Ishikawa (cell line): ENCODE results near the gene SCAMP3.

Experiments
- CREB1 ChIP-seq: IDR thresholded peaks from 2 replicates; pipeline ENCODE4 v1.6.1; 2012; ENCODE audit warnings: low read depth
- EP300 ChIP-seq: IDR thresholded peaks from 2 replicates; pipeline ENCODE4 v1.6.1; 2012; ENCODE audit warnings: borderline replicate concordance
- RAD21 ChIP-seq: IDR thresholded peaks from 2 replicates; pipeline ENCODE4 v1.6.1; 2012; ENCODE audit warnings: low read depth
- REST ChIP-seq: IDR thresholded peaks from 2 replicates; pipeline ENCODE4 v1.6.1; 2012; ENCODE audit warnings: low read depth, mild to moderate bottlenecking
- YY1 ChIP-seq: IDR thresholded peaks from 2 replicates; pipeline ENCODE4 v1.6.1; 2012; ENCODE audit warnings: low read depth

DNA sequence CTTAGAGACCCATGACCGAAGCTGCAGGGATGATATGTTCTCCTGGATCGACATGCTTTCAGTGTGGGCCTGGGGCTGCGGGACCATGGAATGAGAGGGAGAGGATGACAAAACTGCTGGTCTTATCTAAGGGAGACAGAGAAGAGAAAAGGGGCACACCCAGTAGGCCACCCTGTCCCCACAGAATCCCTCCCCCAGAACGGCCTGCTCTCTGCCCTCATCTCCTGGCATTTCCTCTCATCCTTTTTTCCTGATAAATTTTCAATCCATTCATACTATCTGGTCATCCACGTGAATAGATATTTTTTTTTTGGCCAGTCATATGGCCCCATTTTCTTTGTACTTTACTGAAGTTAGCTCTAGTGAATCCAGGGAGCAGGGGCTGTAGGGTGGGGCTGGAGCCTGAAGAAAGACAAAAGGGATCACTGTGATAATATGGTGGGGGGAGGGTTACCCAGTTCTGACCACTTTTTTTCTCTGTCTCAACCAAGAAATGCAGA lies 39.2 kb upstream of the SCAMP3 start, which contains the start of gene PKLR:
- TF ChIP-seq EP300 = no peak
- TF ChIP-seq CREB1 = no peak
- no peak for TF ChIP-seq REST
- no peak for TF ChIP-seq YY1
- TF ChIP-seq RAD21 = no peak
